HepG2 (cell line): ENCODE measurements around the gene FNIP2. TPM values are rescaled to one million over a fixed set of nuclear protein-coding genes. Genes with fewer than 3 reads are reported as not detected.

Experiments
- BRCA1 ChIP-seq: sonication (generic); formaldehyde crosslinking; IDR thresholded peaks from 2 replicates; pipeline ENCODE4 v1.4.0; 2020; ENCODE audit warnings: missing genetic modification reagents
- MNT ChIP-seq: fragments of 450-650 bp; IDR thresholded peaks from 2 replicates; pipeline ENCODE4 v1.6.1; 2016
- NFAT5 ChIP-seq: sonication (generic); formaldehyde crosslinking; IDR thresholded peaks from 2 replicates; pipeline ENCODE4 v1.4.0; 2020; ENCODE audit warnings: missing genetic modification reagents
- YEATS4 ChIP-seq: sonication (generic); formaldehyde crosslinking; IDR thresholded peaks from 2 replicates; pipeline ENCODE4 v1.4.0; 2020; ENCODE audit warnings: missing genetic modification reagents, borderline replicate concordance
- ZNF720 ChIP-seq: sonication (generic); formaldehyde crosslinking; IDR thresholded peaks from 2 replicates; pipeline ENCODE4 v1.4.0; 2020; ENCODE audit warnings: missing genetic modification reagents
- polyA plus RNA-seq, 8 experiments: library from polyadenylated mRNA; depleted of rRNA in 3 of 8; stranded (reverse) in 7 of 8; unstranded in 1 of 8; fragments of >200 nt; fragmentation: Illumina TruSeq in 4 of 8; extraction: Trizol in 4 of 8; gene quantifications; 2 replicates each; pipeline versions ENCODE4 v1.2.1 to v1.2.3, GENCODE V29; 2011 to 2016; ENCODE audit warnings: low read depth in 4 of 8, missing spikeins in 1 of 8, mixed read lengths in 1 of 8; ENCODE audit not compliant: insufficient read depth in 1 of 8
- total RNA-seq, 5 experiments: library from RNA; depleted of rRNA; stranded (reverse); fragments of >200 nt; fragmentation: Illumina TruSeq; extraction: Trizol; gene quantifications; 2 replicates each; pipeline ENCODE4 v1.2.3, GENCODE V29; 2016; ENCODE audit warnings: low read depth in 1 of 5
- TF ChIP-seq, protein P1 (sequence below): sonication (generic); formaldehyde crosslinking; IDR thresholded peaks from 2 replicates; pipeline ENCODE4 v1.5.1; 2020; ENCODE audit warnings: mild to moderate bottlenecking, missing genetic modification reagents, moderate library complexity
- TF ChIP-seq, protein P2 (sequence below): sonication (generic); formaldehyde crosslinking; IDR thresholded peaks from 2 replicates; pipeline ENCODE4 v1.5.0; 2020; ENCODE audit warnings: mild to moderate bottlenecking, missing genetic modification reagents, borderline replicate concordance

Gene FNIP2
- total and polyA plus RNA-seq, 2 of the 13 experiments (the other 11 are each of a cell fraction or from before 2014, with no cell fraction given): 15.5 to 21.0 TPM

- TF ChIP-seq, protein P1, sequence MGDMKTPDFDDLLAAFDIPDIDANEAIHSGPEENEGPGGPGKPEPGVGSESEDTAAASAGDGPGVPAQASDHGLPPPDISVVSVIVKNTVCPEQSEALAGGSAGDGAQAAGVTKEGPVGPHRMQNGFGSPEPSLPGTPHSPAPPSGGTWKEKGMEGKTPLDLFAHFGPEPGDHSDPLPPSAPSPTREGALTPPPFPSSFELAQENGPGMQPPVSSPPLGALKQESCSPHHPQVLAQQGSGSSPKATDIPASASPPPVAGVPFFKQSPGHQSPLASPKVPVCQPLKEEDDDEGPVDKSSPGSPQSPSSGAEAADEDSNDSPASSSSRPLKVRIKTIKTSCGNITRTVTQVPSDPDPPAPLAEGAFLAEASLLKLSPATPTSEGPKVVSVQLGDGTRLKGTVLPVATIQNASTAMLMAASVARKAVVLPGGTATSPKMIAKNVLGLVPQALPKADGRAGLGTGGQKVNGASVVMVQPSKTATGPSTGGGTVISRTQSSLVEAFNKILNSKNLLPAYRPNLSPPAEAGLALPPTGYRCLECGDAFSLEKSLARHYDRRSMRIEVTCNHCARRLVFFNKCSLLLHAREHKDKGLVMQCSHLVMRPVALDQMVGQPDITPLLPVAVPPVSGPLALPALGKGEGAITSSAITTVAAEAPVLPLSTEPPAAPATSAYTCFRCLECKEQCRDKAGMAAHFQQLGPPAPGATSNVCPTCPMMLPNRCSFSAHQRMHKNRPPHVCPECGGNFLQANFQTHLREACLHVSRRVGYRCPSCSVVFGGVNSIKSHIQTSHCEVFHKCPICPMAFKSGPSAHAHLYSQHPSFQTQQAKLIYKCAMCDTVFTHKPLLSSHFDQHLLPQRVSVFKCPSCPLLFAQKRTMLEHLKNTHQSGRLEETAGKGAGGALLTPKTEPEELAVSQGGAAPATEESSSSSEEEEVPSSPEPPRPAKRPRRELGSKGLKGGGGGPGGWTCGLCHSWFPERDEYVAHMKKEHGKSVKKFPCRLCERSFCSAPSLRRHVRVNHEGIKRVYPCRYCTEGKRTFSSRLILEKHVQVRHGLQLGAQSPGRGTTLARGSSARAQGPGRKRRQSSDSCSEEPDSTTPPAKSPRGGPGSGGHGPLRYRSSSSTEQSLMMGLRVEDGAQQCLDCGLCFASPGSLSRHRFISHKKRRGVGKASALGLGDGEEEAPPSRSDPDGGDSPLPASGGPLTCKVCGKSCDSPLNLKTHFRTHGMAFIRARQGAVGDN (CRISPR knock-in tag): 0 out of 2 replicates have a peak, but pooled peaks have one; percentile 8
- TF ChIP-seq YEATS4 (CRISPR knock-in tag) (no peak; the same call in 1 of the 2 replicates), MNT (no peak), BRCA1 (CRISPR knock-in tag) (peak; percentile 66; the same call in 1 of the 2 replicates), ZNF720 (no peak), NFAT5 (CRISPR knock-in tag) (0 out of 2 replicates have a peak, but pooled peaks have one; percentile 56)
- TF ChIP-seq, protein P2, sequence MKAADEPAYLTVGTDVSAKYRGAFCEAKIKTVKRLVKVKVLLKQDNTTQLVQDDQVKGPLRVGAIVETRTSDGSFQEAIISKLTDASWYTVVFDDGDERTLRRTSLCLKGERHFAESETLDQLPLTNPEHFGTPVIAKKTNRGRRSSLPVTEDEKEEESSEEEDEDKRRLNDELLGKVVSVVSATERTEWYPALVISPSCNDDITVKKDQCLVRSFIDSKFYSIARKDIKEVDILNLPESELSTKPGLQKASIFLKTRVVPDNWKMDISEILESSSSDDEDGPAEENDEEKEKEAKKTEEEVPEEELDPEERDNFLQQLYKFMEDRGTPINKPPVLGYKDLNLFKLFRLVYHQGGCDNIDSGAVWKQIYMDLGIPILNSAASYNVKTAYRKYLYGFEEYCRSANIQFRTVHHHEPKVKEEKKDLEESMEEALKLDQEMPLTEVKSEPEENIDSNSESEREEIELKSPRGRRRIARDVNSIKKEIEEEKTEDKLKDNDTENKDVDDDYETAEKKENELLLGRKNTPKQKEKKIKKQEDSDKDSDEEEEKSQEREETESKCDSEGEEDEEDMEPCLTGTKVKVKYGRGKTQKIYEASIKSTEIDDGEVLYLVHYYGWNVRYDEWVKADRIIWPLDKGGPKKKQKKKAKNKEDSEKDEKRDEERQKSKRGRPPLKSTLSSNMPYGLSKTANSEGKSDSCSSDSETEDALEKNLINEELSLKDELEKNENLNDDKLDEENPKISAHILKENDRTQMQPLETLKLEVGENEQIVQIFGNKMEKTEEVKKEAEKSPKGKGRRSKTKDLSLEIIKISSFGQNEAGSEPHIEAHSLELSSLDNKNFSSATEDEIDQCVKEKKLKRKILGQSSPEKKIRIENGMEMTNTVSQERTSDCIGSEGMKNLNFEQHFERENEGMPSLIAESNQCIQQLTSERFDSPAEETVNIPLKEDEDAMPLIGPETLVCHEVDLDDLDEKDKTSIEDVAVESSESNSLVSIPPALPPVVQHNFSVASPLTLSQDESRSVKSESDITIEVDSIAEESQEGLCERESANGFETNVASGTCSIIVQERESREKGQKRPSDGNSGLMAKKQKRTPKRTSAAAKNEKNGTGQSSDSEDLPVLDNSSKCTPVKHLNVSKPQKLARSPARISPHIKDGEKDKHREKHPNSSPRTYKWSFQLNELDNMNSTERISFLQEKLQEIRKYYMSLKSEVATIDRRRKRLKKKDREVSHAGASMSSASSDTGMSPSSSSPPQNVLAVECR (CRISPR knock-in tag): peak; percentile 28
Measured at GRCh38 chr4:158769175-158769921, 522 bp downstream of the FNIP2 start (continued).
